ENCODE measurements around the gene NAALAD2. TPM values are rescaled to one million over a fixed set of nuclear protein-coding genes. Genes with fewer than 3 reads are reported as not detected.
"Not testable (repeated sequence)": the region's sequence is repeated elsewhere in the genome, so short reads cannot be mapped to it uniquely, and the experiment has no call there.

NAALAD2 gene
- total RNA-seq, 1 experiment from 2014 or later = not detected

- H3K27me3 ChIP-seq = no peaks in the 10 kb centered on the region
- no peak for DNase-seq
- H3K4me3 ChIP-seq = peak overlapping the region; percentile 86
- peaks cover 13% of the 10 kb centered on the region for H3K36me3 ChIP-seq
- H3K9me3 ChIP-seq = no peaks in the 10 kb centered on the region
Measured at GRCh38 chr11:90221803-90222458, 87.5 kb downstream of the NAALAD2 start.

- DNase-seq = peak; percentile 87
- Histone ChIP-seq H3K4me3 (peak within 1 kb of the TSS; percentile 86), H3K27me3 (no peaks in the 10 kb centered on the region), H3K9me3 (no peaks in the 10 kb centered on the region), H3K36me3 (peaks cover 7% of the 10 kb centered on the region)
Measured at GRCh38 chr11:90222459-90223247, 88.2 kb downstream of the NAALAD2 start, which contains the start of gene CHORDC1. Gene CHORDC1 (minus strand): TSS chr11:90223049. CDS start chr11:90222954, 95 bp downstream.

GRCh38 chr11:90223248-90223585 lies 88.8 kb downstream of the NAALAD2 start:
- peak overlapping the region; percentile 86 for H3K4me3 ChIP-seq
- H3K9me3 ChIP-seq = no peaks in the 10 kb centered on the region
- DNase-seq = no peak
- peaks cover 7% of the 10 kb centered on the region for H3K36me3 ChIP-seq
- no peaks in the 10 kb centered on the region for H3K27me3 ChIP-seq

DNA sequence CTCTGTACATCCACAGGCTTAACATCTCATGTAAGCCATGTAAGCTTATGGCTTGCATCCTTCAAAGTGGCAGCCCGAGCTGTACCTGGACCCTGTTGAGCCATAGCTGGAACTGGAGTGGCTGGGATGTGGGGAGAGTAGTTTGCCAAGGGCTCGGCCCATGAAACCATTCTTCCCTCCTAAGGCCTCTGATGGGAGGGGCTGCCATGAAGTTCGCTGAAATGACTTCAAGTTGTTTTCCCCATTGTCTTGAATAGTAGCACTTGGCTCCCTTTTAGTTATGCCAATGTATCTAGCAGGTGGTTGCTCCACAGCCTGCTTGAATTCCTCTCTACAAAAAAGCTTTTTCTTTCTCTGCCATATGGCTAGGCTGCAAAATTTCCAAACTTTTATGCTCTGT lies 93.6 kb downstream of the NAALAD2 start:
- Histone ChIP-seq H3K9me3 (no peaks in the 10 kb centered on the region), H3K4me3 (no peak overlapping the region), H3K36me3 (no peaks in the 10 kb centered on the region), H3K27me3 (no peaks in the 10 kb centered on the region)
- no peak for DNase-seq

GRCh38 chr11:90229791-90230190 lies 95.3 kb downstream of the NAALAD2 start:
- H3K27me3 ChIP-seq = peaks cover 2% of the 10 kb centered on the region; the same call in 1 of the 2 replicates
- no peak for DNase-seq

GRCh38 chr11:90234977-90235376 lies 100.5 kb downstream of the NAALAD2 start:
- no peak for DNase-seq
- Histone ChIP-seq H3K9me3 (no peaks in the 10 kb centered on the region), H3K27me3 (peaks cover 2% of the 10 kb centered on the region; the same call in 1 of the 2 replicates), H3K36me3 (no peaks in the 10 kb centered on the region), H3K4me3 (no peak overlapping the region)

More at GRCh38 chr11:90229791-90230190, 95.3 kb downstream of the NAALAD2 start:
- H3K36me3 ChIP-seq = no peaks in the 10 kb centered on the region
- H3K9me3 ChIP-seq = no peaks in the 10 kb centered on the region
- no peak overlapping the region for H3K4me3 ChIP-seq

- Histone ChIP-seq H3K9me3 (no peaks in the 10 kb centered on the region), H3K4me3 (no peak overlapping the region), H3K36me3 (no peaks in the 10 kb centered on the region), H3K27me3 (peaks cover 2% of the 10 kb centered on the region; the same call in 1 of the 2 replicates)
- no peak for DNase-seq
Measured at GRCh38 chr11:90235526-90235925, 101.1 kb downstream of the NAALAD2 start.

DNA sequence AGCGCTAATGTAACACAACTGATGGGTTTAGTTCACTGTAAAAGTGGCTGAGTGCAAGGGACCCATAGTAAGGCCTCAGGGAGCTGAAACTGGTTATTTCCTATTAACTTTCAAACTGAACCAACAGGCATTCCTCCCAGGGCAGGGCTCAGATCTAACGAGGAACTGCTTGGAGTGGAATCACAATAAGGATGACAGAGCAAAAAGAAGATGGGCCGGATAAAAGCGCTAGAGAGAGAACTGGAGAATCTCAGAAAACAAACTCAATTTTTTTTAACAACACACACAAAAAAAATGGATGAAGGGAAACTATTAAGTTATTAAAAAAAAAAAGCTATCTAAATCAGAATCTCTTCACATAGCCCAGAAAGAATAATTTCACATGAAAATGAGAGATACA lies 102.5 kb downstream of the NAALAD2 start:
- peaks cover 2% of the 10 kb centered on the region; the same call in 1 of the 2 replicates for H3K27me3 ChIP-seq
- H3K4me3 ChIP-seq = no peak overlapping the region
- no peak for DNase-seq
- H3K9me3 ChIP-seq = no peaks in the 10 kb centered on the region
- H3K36me3 ChIP-seq = no peaks in the 10 kb centered on the region

DNA sequence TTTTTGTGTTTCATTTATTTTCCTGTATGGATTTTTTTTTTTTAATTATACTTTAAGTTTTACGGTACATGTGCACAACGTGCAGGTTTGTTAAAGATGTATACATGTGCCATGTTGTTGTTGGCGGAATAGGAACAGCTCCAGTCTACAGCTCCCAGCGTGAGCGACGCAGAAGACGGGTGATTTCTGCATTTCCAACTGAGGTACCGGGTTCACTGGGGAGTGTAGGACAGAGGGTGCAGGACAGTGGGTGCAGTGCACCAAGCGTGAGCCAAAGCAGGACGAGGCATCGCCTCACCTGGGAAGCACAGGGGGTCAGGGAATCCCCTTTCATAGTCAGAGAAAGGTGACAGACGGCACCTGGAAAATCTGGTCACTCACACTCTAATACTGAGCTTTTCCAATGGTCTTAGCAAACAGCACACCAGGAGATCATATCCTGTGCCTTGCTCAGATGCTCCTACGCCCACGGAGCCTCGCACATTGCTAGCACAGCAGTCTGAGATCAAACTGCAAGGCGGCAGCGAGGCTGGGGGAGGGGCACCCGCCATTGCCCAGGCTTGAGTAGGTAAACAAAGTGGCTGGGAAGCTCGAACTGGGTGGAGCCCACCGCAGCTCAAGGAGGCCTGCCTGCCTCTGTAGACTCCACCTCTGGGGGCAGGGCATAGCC lies 105.6 kb downstream of the NAALAD2 start:
- not testable (repeated sequence) for H3K4me3 ChIP-seq, H3K36me3 ChIP-seq, H3K27me3 ChIP-seq, DNase-seq, H3K9me3 ChIP-seq

DNA sequence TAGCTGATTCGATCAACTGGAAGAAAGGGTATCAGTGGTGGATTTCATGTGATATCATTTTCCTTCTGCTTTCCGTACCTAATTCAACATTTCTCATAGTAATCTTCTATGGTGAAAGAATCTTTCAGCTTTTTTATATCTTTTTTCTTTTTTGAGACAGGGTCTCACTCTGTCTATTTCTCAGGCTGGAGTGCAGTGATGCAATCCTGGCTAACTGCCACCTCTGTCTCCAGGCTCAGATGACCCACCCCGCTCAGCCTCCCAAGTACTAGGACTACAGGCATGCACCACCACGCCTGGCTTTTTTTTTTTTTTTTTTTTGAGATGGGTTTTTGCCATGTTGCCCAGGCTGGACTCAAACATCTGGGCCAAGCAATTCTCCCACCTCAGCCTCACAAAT lies 107.0 kb downstream of the NAALAD2 start:
- no peak for DNase-seq
- no peaks in the 10 kb centered on the region for H3K36me3 ChIP-seq
- H3K9me3 ChIP-seq = no peaks in the 10 kb centered on the region
- H3K27me3 ChIP-seq = peaks cover 2% of the 10 kb centered on the region; the same call in 1 of the 2 replicates
- no peak overlapping the region for H3K4me3 ChIP-seq

Other genes starting within 250 kb of the NAALAD2 start
- not detected in 2 replicates for gene TRIM49D1, start 212.4 kb upstream of the NAALAD2 start, total RNA-seq (2014; rRNA removed; shearing (Covaris generic); ENCODE audit: low replicate concordance)
- not detected in 2 replicates for gene TRIM49D2, start 210.6 kb upstream of the NAALAD2 start, total RNA-seq (2014; rRNA removed; shearing (Covaris generic); ENCODE audit: low replicate concordance)
- gene TRIM64, start 168.6 kb upstream of the NAALAD2 start, total RNA-seq (2014; rRNA removed; shearing (Covaris generic); ENCODE audit: low replicate concordance) = not detected in 2 replicates
- not detected in 2 replicates for gene TRIM49C, start 103.6 kb upstream of the NAALAD2 start, total RNA-seq (2014; rRNA removed; shearing (Covaris generic); ENCODE audit: low replicate concordance)
- not detected in 2 replicates for gene UBTFL1, start 48.7 kb upstream of the NAALAD2 start, total RNA-seq (2014; rRNA removed; shearing (Covaris generic); ENCODE audit: low replicate concordance)
- gene CHORDC1, start 88.4 kb downstream of the NAALAD2 start, total RNA-seq (2014; rRNA removed; shearing (Covaris generic); ENCODE audit: low replicate concordance) = 73.8 and 189 TPM in 2 replicates

All from MG63 (cell line).